Measurements from ENCODE around the gene TMEM208. TPM values are rescaled to one million over a fixed set of nuclear protein-coding genes. Genes with fewer than 3 reads are reported as not detected.

Gene TMEM208
- total and polyA plus RNA-seq, 2 of the 13 experiments (the other 11 are each of a cell fraction or from before 2014, with no cell fraction given), result 58.8 to 72.9 TPM

GRCh38 chr16:67199011-67199807 lies 27.7 kb upstream of the TMEM208 start, which contains the start of gene ELMO3 (continued):
- TF ChIP-seq DBP (CRISPR knock-in tag; IDR thresholded peaks at IDR 0.05; ENCODE audit: not compliant biosample characterization), result no peak
- TF ChIP-seq ZNF773 (CRISPR knock-in tag; IDR thresholded peaks at IDR 0.05; ENCODE audit: borderline replicate concordance), result no peak
- TF ChIP-seq MLX (CRISPR knock-in tag; IDR thresholded peaks at IDR 0.05), result no peak
- no peak for TF ChIP-seq RFXAP (CRISPR knock-in tag; IDR thresholded peaks at IDR 0.05; ENCODE audit: borderline replicate concordance)
- TF ChIP-seq ZNF136 (CRISPR knock-in tag; IDR thresholded peaks at IDR 0.05; ENCODE audit: low read depth), result no peak
- TF ChIP-seq RERE (CRISPR knock-in tag; IDR thresholded peaks at IDR 0.05; ENCODE audit: low read depth), result no peak
- no peak for TF ChIP-seq ZNF781 (CRISPR knock-in tag; IDR thresholded peaks at IDR 0.05; ENCODE audit: borderline replicate concordance, not compliant biosample characterization)
- no peak for TF ChIP-seq TMF1 (CRISPR knock-in tag; IDR thresholded peaks at IDR 0.05; ENCODE audit: low read depth)
- TF ChIP-seq KDM2A (CRISPR knock-in tag; IDR thresholded peaks at IDR 0.05; ENCODE audit: borderline replicate concordance, low read depth), result 0 out of 2 replicates have a peak, but pooled peaks have one; percentile 3
- TF ChIP-seq ZNF639 (CRISPR knock-in tag; conservative IDR thresholded peaks at IDR 0.05), result no peak
- TF ChIP-seq NFYB (CRISPR knock-in tag; IDR thresholded peaks at IDR 0.05), result no peak
- no peak for TF ChIP-seq ZHX1 (CRISPR knock-in tag; IDR thresholded peaks at IDR 0.05; ENCODE audit: low read depth)
- no peak for TF ChIP-seq EP300 (IDR thresholded peaks at IDR 0.05; ENCODE audit: low read depth in 2 of 2, low read length in 2 of 2)
- no peak for TF ChIP-seq EP300 (CRISPR knock-in tag; IDR thresholded peaks at IDR 0.05; ENCODE audit: borderline replicate concordance)
- no peak for TF ChIP-seq ATAD3A (CRISPR knock-in tag; IDR thresholded peaks at IDR 0.05)

All from HepG2 (cell line).